Transverse colon (tissue), 4 donors: ENCODE measurements around the gene PDE6A.

Experiments used
- POLR2A ChIP-seq: fragments of 450-650 bp; IDR thresholded peaks from one replicate; pipeline ENCODE4 v1.6.1; 2016; ENCODE audit warnings: antibody characterized with exemption, mild to moderate bottlenecking, moderate library complexity
- POLR2AphosphoS5 ChIP-seq, 3 donors: sonication (generic); formaldehyde crosslinking; IDR thresholded peaks; one replicate each; pipeline ENCODE4 v1.6.1; 2016; ENCODE audit warnings: antibody characterized with exemption in 3 of 3
- TF ChIP-seq, protein P1 (sequence below), 5 experiments: fragments of 200-600 bp in 3 of 5; fragments of 450-650 bp in 2 of 5; sonication (generic) in 3 of 5; IDR thresholded peaks; 1 replicate in 2 of 5; 2 replicates in 3 of 5; pipeline ENCODE4 v1.5.1; 2016 to 2017; ENCODE audit warnings: antibody characterized with exemption in 5 of 5, inconsistent platforms in 3 of 5, mild to moderate bottlenecking in 2 of 5, moderate library complexity in 1 of 5

DNA sequence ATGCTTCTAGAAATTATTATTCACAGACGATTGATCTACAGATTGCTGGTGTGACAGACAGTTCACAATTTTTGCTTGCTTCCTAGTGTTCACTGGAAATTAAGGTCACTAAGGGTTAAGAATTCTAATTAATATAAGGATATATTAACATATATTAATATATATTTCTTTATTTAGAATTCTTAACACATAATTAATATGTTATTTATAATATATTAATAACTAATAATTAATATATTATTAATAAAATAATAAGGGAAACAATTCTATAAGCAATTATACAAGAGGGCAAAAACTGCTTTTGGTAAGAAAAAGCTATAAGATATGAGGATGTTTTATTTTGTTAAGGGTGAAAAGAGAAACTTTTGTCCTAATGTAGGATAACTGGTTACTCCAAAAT lies 56.3 kb downstream of the PDE6A start:
- TF ChIP-seq POLR2A (no peak), POLR2AphosphoS5 (IDR thresholded peaks at IDR 0.05) (no peak)
- TF ChIP-seq, protein P1, sequence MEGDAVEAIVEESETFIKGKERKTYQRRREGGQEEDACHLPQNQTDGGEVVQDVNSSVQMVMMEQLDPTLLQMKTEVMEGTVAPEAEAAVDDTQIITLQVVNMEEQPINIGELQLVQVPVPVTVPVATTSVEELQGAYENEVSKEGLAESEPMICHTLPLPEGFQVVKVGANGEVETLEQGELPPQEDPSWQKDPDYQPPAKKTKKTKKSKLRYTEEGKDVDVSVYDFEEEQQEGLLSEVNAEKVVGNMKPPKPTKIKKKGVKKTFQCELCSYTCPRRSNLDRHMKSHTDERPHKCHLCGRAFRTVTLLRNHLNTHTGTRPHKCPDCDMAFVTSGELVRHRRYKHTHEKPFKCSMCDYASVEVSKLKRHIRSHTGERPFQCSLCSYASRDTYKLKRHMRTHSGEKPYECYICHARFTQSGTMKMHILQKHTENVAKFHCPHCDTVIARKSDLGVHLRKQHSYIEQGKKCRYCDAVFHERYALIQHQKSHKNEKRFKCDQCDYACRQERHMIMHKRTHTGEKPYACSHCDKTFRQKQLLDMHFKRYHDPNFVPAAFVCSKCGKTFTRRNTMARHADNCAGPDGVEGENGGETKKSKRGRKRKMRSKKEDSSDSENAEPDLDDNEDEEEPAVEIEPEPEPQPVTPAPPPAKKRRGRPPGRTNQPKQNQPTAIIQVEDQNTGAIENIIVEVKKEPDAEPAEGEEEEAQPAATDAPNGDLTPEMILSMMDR (IDR thresholded peaks at IDR 0.05) = no peak
